Measurements from ENCODE around the gene TANC2. TPM values are rescaled to one million over a fixed set of nuclear protein-coding genes. Genes with fewer than 3 reads are reported as not detected.
"Not testable (repeated sequence)": the region's sequence is repeated elsewhere in the genome, so short reads cannot be mapped to it uniquely, and the experiment has no call there.

The TANC2 gene
- total RNA-seq, 1 experiment from 2014 or later = 18.6 TPM

- Mint-ChIP-seq H3K9me3 (peaks cover 31% of the 10 kb centered on the region), H3K36me3 (peaks cover 21% of the 10 kb centered on the region), H3K4me3 (no peak overlapping the region), H3K4me1 (peaks cover 9% of the 10 kb centered on the region), H3K27me3 (ENCODE audit: low read depth) (no peaks in the 10 kb centered on the region), H3K27ac (no peak overlapping the region)
- DNase-seq (ENCODE audit: low spot score) = no peak
- CTCF ChIA-PET = no interaction called here
- POLR2A ChIA-PET = no interaction called here
- no peak for ATAC-seq
- TF ChIP-seq ZNF396 (CRISPR knock-in tag; IDR thresholded peaks at IDR 0.05; ENCODE audit: borderline replicate concordance) (no peak), RELA (CRISPR knock-in tag; IDR thresholded peaks at IDR 0.05; ENCODE audit: borderline replicate concordance) (no peak), STAT6 (CRISPR knock-in tag; conservative IDR thresholded peaks at IDR 0.05; ENCODE audit: low read depth) (no peak), NR1H2 (CRISPR knock-in tag; IDR thresholded peaks at IDR 0.05) (no peak), RORB (CRISPR knock-in tag; IDR thresholded peaks at IDR 0.05) (no peak), MAX (CRISPR knock-in tag; IDR thresholded peaks at IDR 0.05) (no peak), ZBTB21 (CRISPR knock-in tag; IDR thresholded peaks at IDR 0.05; ENCODE audit: borderline replicate concordance) (no peak), NR3C1 (CRISPR knock-in tag; conservative IDR thresholded peaks at IDR 0.05; ENCODE audit: low read depth) (no peak), E2F1 (CRISPR knock-in tag; IDR thresholded peaks at IDR 0.05) (no peak), MXD4 (CRISPR knock-in tag; IDR thresholded peaks at IDR 0.05; ENCODE audit: borderline replicate concordance) (no peak), GABPB1 (CRISPR knock-in tag; IDR thresholded peaks at IDR 0.05) (no peak), SMAD3 (CRISPR knock-in tag; IDR thresholded peaks at IDR 0.05; ENCODE audit: borderline replicate concordance) (no peak), ZNF317 (CRISPR knock-in tag; IDR thresholded peaks at IDR 0.05; ENCODE audit: borderline replicate concordance, low read depth) (no peak), KAT7 (CRISPR knock-in tag; IDR thresholded peaks at IDR 0.05; ENCODE audit: borderline replicate concordance) (no peak), TEAD4 (CRISPR knock-in tag; IDR thresholded peaks at IDR 0.05) (no peak), SOX15 (CRISPR knock-in tag; IDR thresholded peaks at IDR 0.05) (no peak), ATF6 (CRISPR knock-in tag; IDR thresholded peaks at IDR 0.05) (no peak), ZNF425 (CRISPR knock-in tag; conservative IDR thresholded peaks at IDR 0.05) (no peak)
These were observed 9.2 kb downstream of the TANC2 start for GRCh38 chr17:62975206-62975605.

- Mint-ChIP-seq H3K27ac (peak overlapping the region; percentile 87), H3K36me3 (peaks cover 17% of the 10 kb centered on the region), H3K9me3 (peaks cover 24% of the 10 kb centered on the region), H3K4me3 (peak overlapping the region; percentile 31; the same call in 1 of the 2 replicates)
- POLR2A ChIA-PET; H3K4me1 Mint-ChIP-seq; CTCF ChIA-PET; ATAC-seq; DNase-seq (ENCODE audit: low spot score); H3K27me3 Mint-ChIP-seq (ENCODE audit: low read depth): not testable (repeated sequence)
These were observed 10.7 kb downstream of the TANC2 start for GRCh38 chr17:62976643-62977231.
